GM19463 (cell line): ENCODE data around the gene PTPRD.
A peak's percentile ranks its signal among the peaks of the same experiment; 100 is the strongest.

Source experiments
- ATAC-seq: cut with Tn5 transposase; IDR thresholded peaks from one replicate; pipeline ENCODE4 v1.9.1; 2021; ENCODE audit warnings: mild to moderate bottlenecking, moderate library complexity; ENCODE audit not compliant: unreplicated experiment

The PTPRD gene

DNA sequence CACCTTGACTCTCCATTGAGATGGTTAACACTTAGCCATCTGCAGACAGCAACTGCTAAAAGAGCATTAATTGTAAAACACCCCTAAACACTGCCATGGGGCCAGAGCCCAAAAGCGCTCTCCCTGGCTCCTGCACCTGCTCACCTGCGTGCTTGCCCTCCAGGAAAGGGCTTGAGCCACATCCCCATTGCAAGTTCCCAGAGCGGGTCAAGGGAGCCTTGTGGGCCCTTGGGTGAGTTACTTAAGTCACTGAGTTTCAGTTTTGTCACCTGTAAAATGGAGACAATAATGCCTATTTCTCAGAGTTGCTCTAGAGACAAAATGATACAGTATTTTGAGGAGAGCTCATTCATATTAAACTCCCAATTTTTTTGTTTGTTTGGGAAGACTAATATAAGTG is 967.8 kb downstream of the PTPRD start:
- ATAC-seq, result no peak

DNA sequence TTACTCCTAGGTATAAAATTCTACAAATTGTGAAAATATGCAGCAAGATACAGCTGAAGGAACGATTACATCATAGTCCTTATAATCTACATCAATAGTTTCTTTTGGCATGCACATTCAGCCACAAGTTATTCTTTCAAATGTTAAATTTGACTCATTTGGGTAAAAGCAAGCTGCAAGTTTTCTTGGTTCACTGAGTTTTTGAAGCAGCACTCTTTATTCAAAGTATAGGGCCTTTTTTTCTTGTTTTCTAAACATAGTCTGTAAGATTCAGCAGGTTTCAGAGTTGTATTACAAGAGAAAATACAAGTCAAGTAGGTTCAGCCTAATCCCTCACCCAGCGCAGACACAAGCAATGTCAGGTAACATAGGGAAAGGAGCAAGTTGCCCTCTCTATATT is 981.5 kb downstream of the PTPRD start:
- ATAC-seq, result peak; percentile 70

DNA sequence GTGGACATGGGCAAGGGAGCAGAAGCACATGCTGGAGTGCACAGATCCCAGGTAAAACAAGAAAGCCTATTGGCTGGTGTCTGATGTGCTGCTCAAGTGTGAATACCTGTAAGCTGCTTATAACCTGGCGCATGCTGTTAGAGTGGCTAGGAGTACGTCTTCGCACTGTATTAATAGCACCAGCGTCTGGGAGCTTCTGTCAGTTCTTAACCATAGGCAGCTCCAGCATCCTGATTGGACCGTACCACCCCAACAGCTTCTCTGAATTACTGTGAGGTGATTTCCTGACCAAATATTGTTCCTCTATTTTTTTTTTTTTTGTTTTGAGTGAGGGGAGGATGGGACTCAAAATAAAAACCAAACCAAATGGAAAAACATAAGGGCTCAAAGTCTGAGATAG is 987.6 kb downstream of the PTPRD start:
- no peak for ATAC-seq

DNA sequence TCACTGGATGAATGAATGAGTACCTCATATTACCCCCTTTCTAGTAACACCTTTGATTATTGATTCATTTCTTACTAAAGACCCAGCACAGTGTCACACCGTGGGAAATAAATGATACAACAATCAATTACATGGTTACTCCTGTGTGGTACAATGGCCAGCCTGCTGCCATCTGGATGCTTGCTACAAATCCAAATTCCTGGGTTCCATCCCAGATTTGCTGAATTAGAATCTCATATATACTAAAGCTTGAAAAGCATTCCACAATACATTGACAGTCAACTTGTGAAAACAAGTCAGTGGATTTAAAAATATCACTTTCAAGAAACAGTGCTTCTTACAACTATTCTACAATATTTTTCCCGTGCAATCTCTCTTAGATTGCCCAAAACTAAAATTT is 989.3 kb downstream of the PTPRD start:
- ATAC-seq, result no peak

DNA sequence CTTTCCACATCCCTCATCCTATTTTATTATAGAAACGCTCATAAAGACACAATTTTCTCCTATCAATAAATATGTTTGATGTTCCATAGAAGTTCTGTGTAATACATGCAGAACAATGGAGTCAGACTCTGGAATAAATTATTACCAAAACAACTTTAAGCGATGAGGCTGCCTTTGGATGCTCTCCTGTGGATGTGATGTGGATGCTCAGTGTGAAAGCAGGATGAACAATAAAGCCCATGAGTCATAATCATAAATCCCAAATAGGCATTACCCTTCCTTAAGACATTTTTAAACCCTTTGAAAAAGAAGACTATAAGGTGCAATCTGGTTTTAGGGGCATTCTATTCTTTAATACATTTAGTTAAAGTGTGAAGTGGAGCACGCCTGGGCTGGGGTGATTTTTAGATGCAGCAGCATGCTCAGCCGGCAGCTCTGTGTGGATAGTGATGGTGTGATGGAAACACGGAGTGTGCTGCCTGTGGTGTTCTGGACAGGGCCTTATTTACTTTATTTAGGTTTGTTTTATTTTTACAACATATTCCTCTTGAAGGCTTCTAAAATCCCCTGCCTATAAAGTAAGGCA is 991.4 kb downstream of the PTPRD start:
- ATAC-seq, result no peak

DNA sequence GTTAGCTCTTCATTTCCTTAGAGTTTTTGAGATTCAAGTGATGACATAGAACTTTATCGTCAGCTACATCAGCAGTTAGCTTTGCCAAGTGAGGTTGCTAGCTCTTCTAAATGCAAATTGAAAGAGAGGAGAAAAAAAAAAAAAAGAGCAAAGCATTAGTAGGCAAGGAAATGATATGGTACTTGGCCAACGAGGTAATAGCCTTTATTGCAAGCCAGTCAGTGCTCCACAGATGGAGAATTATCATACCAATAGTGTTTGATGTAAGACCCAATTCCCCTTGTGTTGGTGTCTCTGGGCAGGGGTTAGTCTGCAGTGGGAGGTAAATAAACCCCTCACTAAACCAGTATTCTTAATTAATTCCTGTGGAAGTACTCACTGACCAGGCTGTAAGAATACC is 992.1 kb downstream of the PTPRD start:
- ATAC-seq, result no peak

- no peak for ATAC-seq
Observed at GRCh38 chr9:9615086-9615485, 997.7 kb downstream of the PTPRD start.

GRCh38 chr9:9614607-9615006 is 998.2 kb downstream of the PTPRD start:
- no peak for ATAC-seq

- ATAC-seq, result peak; percentile 39
Observed at GRCh38 chr9:9612755-9613154, 1000.0 kb downstream of the PTPRD start.

DNA sequence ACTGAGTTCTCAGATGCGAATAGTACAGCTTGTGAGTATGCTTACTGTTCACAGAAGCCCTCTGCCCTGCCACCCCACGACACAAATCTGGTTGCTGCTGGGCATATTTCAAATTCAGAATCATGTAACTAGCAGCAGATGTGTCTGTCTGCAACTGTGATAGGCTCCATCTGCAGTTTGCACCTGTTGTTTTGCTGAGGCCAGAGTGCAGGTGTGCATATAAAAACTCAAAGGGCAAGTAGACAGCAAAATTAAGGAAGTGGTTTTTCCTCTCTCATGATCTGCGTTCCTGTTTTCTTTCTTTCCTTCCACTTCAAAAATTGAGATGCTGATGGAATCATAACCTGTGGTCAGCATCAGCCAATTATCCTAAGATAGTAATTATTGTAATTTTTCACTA is 1000.5 kb downstream of the PTPRD start:
- peak; percentile 73 for ATAC-seq

DNA sequence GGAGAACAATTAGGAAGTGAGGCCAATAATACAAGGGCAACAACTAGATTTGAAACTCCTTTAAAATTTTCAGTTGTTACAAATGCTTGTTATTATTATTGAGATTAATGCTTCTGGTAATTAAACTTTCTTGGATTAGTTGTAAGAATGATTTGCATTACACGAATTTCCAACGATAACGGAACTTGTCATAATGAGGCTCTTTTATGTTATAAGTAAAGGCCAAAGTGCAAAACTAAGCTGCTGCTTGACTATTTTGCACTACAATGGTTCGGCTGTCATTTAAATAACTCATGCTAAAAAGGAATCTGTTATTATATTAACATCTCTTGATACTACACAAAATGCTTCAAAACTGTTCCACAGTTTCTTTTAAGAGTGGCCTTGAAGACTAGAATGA is 1007.1 kb downstream of the PTPRD start:
- ATAC-seq, result no peak

GRCh38 chr9:9603345-9603744 is 1009.5 kb downstream of the PTPRD start:
- ATAC-seq, result no peak

DNA sequence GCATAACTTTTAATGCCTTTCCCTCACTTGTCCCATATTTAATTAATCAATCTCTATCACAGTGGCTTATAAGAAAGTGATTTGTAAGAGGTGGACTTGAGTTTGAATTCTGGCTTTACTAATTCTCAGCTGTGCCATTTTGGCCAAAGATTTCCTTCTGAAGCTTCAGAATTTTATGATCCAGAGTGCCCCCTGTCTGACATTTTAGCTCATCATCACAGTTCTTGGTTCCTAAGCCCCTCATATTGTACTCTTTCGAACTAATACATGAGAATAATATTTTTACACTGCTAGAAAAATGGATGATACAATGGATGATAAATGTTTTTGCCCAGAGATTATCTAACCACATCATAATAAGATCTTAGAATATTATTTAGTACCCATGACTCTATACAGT is 1014.1 kb downstream of the PTPRD start:
- ATAC-seq, result no peak

- ATAC-seq, result no peak
Observed at GRCh38 chr9:9592104-9592503, 1020.7 kb downstream of the PTPRD start.

DNA sequence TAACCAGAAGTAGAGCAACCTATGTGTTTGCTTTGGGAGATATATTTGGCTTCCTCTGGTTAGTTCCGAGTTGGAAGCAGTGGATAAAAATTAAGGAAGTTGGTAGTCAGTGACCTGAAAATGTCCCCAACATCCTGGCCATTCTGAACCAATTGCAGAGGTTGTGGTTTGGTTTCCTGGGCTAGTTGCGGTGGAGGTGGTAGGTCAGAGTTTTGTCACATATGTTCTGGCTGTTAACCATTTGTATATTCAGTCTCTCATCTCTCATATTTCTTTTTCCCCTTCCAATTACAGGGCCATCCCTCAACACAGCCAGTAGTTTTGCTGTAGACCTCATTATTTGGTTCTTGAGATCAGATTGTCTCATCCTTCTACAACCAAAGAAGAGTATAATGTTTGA is 1026.9 kb downstream of the PTPRD start:
- ATAC-seq, result peak; percentile 75

- no peak for ATAC-seq
Observed at GRCh38 chr9:9574080-9574479, 1038.7 kb downstream of the PTPRD start.

DNA sequence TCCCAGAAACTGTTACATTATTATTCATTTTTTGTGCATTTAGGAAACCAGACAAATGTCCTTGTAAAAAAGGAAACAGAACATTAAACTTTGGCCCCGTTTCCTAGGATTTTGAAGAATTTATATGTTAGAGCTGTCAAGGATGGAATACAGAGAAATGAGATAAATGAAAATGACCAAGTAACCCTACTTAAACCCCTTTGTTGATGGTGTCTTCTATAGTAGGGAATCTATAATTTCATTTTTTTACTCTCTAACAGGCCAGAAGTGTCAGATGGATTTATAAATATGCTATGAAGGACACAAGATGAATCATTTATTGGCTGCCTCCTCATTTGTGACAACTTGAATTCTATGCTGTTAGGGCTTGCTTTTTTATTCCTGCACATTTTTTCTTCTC is 1047.1 kb downstream of the PTPRD start:
- ATAC-seq, result no peak

- no peak for ATAC-seq
Observed at GRCh38 chr9:9563817-9564216, 1049.0 kb downstream of the PTPRD start.

DNA sequence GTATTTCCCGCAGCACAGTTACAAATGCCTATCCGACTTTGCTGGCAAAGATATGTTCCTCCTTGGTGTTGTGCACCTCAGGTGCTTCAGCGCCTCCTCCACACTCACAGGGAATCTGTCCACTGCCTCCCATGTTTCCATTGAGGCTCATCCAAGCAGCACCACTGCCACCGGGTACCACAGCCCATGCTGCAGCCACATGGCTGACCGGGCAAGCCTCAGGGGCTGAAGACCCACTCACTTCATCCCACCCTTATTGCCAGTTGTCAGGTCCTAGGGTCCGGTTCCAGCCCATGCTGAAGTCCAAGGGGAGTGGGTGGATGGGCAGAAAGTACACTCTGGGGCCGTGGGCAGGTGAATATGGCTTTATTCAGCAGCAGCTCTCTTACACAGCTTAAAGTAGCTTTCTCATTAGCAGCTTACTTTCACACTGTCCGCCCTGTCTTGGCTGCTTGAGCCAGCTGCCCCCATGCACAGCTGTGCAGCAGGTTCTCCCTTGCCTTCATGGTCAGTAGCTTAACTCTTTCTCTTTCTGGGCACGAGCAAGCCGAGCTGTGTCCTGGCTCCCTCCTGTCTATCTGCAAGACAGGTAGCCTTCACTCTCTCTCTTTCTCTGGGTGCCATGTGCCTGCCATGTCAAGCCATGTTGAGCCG is 1052.3 kb downstream of the PTPRD start:
- no peak for ATAC-seq

GRCh38 chr9:9558907-9559306 is 1053.9 kb downstream of the PTPRD start:
- ATAC-seq, result no peak

DNA sequence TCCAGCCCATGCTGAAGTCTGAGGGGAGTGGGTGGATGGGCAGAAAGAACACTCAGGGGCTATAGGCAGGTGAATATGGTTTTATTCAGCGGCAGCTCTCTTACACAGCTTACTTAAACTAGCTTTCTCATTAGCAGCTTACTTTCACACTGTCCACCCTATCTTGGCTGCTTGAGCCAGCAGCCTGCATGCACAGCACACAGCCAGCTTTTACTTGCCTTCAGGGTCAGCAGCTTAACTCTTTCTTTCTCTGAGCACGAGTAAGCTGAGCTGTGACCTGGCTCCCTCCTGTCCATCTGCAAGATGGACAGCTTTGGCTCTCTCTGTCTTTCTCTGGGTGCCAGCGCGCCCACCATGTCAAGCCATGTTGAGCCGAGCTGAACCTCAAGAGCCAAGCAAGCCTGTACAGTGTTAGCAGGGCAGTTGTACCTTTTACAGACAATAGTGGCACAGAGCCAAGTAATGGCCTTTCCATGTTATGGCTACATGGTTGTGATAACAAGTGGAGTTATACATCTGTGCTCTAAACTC is 1054.9 kb downstream of the PTPRD start:
- no peak for ATAC-seq

DNA sequence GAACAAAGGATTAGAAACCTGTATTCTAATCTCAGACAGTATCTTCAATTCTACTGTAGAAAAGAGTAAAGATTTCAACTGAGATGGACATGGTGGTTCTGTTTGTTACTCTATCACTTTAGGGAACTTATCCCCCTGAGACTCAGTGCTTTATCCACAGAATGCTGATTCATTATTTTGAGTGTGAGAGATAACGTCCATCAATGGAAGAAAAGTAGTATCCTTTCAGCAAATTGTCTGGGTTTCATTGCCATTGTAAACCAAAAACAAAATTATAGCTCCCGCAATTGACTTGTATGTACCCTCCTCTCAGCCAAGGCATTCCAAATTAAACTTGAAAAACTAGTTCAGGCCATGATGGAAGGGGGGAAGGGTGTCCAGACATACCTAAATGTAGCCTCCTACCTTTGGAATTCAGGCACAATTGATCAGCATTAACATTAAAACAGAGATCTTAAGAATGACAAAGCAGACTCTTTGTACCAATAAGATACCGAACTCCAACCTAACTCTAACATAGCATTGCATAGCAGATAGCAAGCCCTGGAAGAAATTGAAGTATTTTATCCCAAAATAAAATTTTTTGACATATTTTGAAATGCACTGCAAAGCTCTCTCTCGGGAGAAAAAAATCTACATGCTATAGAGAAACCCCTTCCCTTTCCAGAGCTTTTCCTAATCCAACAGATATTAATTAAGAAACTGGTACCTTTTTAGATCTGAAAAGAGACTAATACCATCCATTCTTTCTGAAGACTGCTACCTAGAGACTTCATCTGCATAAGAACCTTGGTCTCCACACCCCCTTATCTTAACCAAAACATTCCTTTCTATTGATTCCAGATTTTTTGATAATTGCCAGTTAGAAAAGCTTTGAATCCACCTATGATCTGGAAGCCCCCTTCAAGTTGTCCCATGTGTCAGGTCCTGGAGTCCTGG is 1055.7 kb downstream of the PTPRD start:
- ATAC-seq, result no peak
